H1 (cell line): Measurements from ENCODE around the gene OR6V1. TPM values are rescaled to one million over a fixed set of nuclear protein-coding genes. Genes with fewer than 3 reads are reported as not detected.

Experiments
- CTCF ChIA-PET: fragments of 300-600 bp; sonication (Branson Sonifier 250); formaldehyde crosslinking; loops from one replicate; lab custom pipeline; 2021; ENCODE audit not compliant: partially characterized antibody; lab: Charles Lee
- POLR2A ChIA-PET: fragments of 300-600 bp; sonication (Branson Sonifier 250); formaldehyde crosslinking; loops from one replicate; lab custom pipeline; 2021; ENCODE audit warnings: inconsistent platforms; ENCODE audit not compliant: partially characterized antibody; lab: Charles Lee
- DNase-seq, 2 experiments: peaks; one replicate each; pipeline versions ENCODE4 v3.0.0 to v3.0.0-alpha.2; 2010 to 2022; ENCODE audit warnings: low spot score in 2 of 2, low read depth in 1 of 2, mixed read lengths in 1 of 2
- FAIRE-seq: peaks from 2 replicates; lab custom pipeline; 2011; peaks lifted over from hg19 to GRCh38; lab: Jason Lieb, UNC
- H2AFZ ChIP-seq: 2 replicates; pipeline ENCODE4 v1.8.1; 2012; ENCODE audit warnings: low read length, inconsistent platforms
- H2AK5ac ChIP-seq: 2 replicates; pipeline ENCODE4 v1.6.1; 2013; ENCODE audit warnings: low read depth, low read length
- H2BK120ac ChIP-seq: replicated peaks from 2 replicates; pipeline ENCODE3; 2013; ENCODE audit warnings: low read depth, low read length, inconsistent platforms
- H2BK12ac ChIP-seq: 2 replicates; pipeline ENCODE4 v1.6.1; 2013; ENCODE audit warnings: low read depth, low read length
- H2BK15ac ChIP-seq: 2 replicates; pipeline ENCODE4 v1.6.1; 2013; ENCODE audit warnings: low read length
- H2BK20ac ChIP-seq: 2 replicates; pipeline ENCODE4 v1.6.1; 2013; ENCODE audit warnings: low read length
- H2BK5ac ChIP-seq: 2 replicates; pipeline ENCODE4 v1.6.1; 2013; ENCODE audit warnings: low read depth, low read length
- H3K14ac ChIP-seq: 2 replicates; pipeline ENCODE4 v1.6.1; 2013; ENCODE audit warnings: inconsistent platforms; ENCODE audit not compliant: insufficient read length
- H3K18ac ChIP-seq: 2 replicates; pipeline ENCODE4 v1.6.1; 2013; ENCODE audit warnings: low read length; ENCODE audit errors: extremely low read depth
- H3K23ac ChIP-seq: 2 replicates; pipeline ENCODE4 v1.6.1; 2013; ENCODE audit warnings: inconsistent platforms; ENCODE audit not compliant: insufficient read length
- H3K23me2 ChIP-seq: 2 replicates; pipeline ENCODE4 v1.6.1; 2013; ENCODE audit warnings: low read depth, low read length
- H3K27ac ChIP-seq: 2 replicates; pipeline ENCODE4 v1.6.1; 2011; ENCODE audit warnings: low read depth, low read length, inconsistent platforms
- H3K27me3 ChIP-seq, 4 experiments: replicated peaks in 1 of 4; 1 replicate in 1 of 4; 2 replicates in 3 of 4; pipeline versions ENCODE4 v1.6.1 to v1.8.1; 2011 to 2013; ENCODE audit warnings: low read length in 3 of 4, mild to moderate bottlenecking in 3 of 4, inconsistent platforms in 2 of 4, mixed read lengths in 2 of 4, moderate library complexity in 1 of 4; ENCODE audit not compliant: control insufficient read depth in 3 of 4, insufficient read depth in 3 of 4; ENCODE audit errors: extremely low read depth in 1 of 4
- H3K36me3 ChIP-seq, 4 experiments: 2 replicates each; pipeline versions ENCODE4 v1.6.1 to v1.8.1; 2011 to 2013; ENCODE audit warnings: mild to moderate bottlenecking in 4 of 4, low read length in 3 of 4, moderate library complexity in 2 of 4, control low read depth in 1 of 4, inconsistent platforms in 1 of 4; ENCODE audit not compliant: insufficient read depth in 4 of 4, control insufficient read depth in 2 of 4
- H3K4ac ChIP-seq: replicated peaks from 2 replicates; pipeline ENCODE3; 2013; ENCODE audit warnings: low read length, low read depth, mixed read lengths, inconsistent platforms; ENCODE audit not compliant: insufficient read length
- H3K4me1 ChIP-seq, 4 experiments: replicated peaks in 1 of 4; 1 replicate in 1 of 4; 2 replicates in 3 of 4; pipeline versions ENCODE4 v1.6.1 to v1.8.1; 2011 to 2013; ENCODE audit warnings: low read length in 3 of 4, inconsistent platforms in 2 of 4, mixed read lengths in 1 of 4; ENCODE audit not compliant: insufficient read depth in 4 of 4, control insufficient read depth in 3 of 4
- H3K4me2 ChIP-seq, 2 experiments: 2 replicates each; pipeline versions ENCODE4 v1.6.1 to v1.8.1; 2011 to 2013; ENCODE audit warnings: low read depth in 2 of 2, low read length in 2 of 2, control low read depth in 1 of 2, inconsistent platforms in 1 of 2, mild to moderate bottlenecking in 1 of 2; ENCODE audit not compliant: insufficient read depth in 1 of 2
- H3K4me3 ChIP-seq, 4 experiments: fragments of 200-600, 300-600 bp in 1 of 4; sonication (generic), shearing (Covaris generic), sonication (Bioruptor Twin) in 1 of 4; 2 replicates each; pipeline versions ENCODE4 v1.5.1 to v1.8.1; 2011 to 2016; ENCODE audit warnings: low read length in 4 of 4, low read depth in 3 of 4, control low read depth in 2 of 4, inconsistent platforms in 2 of 4, mild to moderate bottlenecking in 2 of 4, mixed read lengths in 1 of 4, moderate library complexity in 1 of 4; ENCODE audit not compliant: insufficient read depth in 2 of 4; ENCODE audit errors: extremely low read depth in 1 of 4
- H3K56ac ChIP-seq: replicated peaks from 2 replicates; pipeline ENCODE3; 2013; ENCODE audit warnings: low read depth, mild to moderate bottlenecking, mixed read lengths, low read length, inconsistent platforms; ENCODE audit not compliant: insufficient read length
- H3K79me1 ChIP-seq: 2 replicates; pipeline ENCODE4 v1.6.1; 2013; ENCODE audit warnings: low read depth, low read length, control low read depth
- H3K79me2 ChIP-seq, 2 experiments: 2 replicates each; pipeline versions ENCODE4 v1.6.1 to v1.8.1; 2012 to 2013; ENCODE audit warnings: low read length in 2 of 2, mild to moderate bottlenecking in 2 of 2, inconsistent platforms in 1 of 2; ENCODE audit not compliant: insufficient read depth in 2 of 2, control insufficient read depth in 1 of 2
- H3K9ac ChIP-seq, 4 experiments: replicated peaks in 1 of 4; 1 replicate in 1 of 4; 2 replicates in 3 of 4; pipeline versions ENCODE4 v1.6.1 to v1.8.1; 2011 to 2013; ENCODE audit warnings: low read depth in 3 of 4, low read length in 3 of 4, control low read depth in 2 of 4, mild to moderate bottlenecking in 2 of 4, moderate library complexity in 2 of 4, inconsistent platforms in 1 of 4; ENCODE audit errors: extremely low read depth in 1 of 4
- H3K9me3 ChIP-seq, 2 experiments: 2 replicates each; pipeline versions ENCODE4 v1.6.1 to v1.8.1; 2012 to 2013; ENCODE audit warnings: mild to moderate bottlenecking in 2 of 2, moderate library complexity in 2 of 2, control low read depth in 1 of 2, inconsistent platforms in 1 of 2, low read depth in 1 of 2, low read length in 1 of 2, mixed read lengths in 1 of 2; ENCODE audit not compliant: insufficient read depth in 2 of 2
- H4K20me1 ChIP-seq, 2 experiments: replicated peaks in 1 of 2; 2 replicates each; pipeline versions ENCODE3 to v1.8.1; 2011 to 2013; ENCODE audit warnings: inconsistent platforms in 2 of 2, low read length in 2 of 2, mild to moderate bottlenecking in 1 of 2; ENCODE audit not compliant: insufficient read depth in 2 of 2, control insufficient read depth in 1 of 2
- H4K5ac ChIP-seq: 2 replicates; pipeline ENCODE4 v1.6.1; 2013; ENCODE audit warnings: low read length, low read depth, mixed read lengths, inconsistent platforms; ENCODE audit not compliant: insufficient read length
- H4K8ac ChIP-seq: 2 replicates; pipeline ENCODE4 v1.8.0; 2013; ENCODE audit warnings: mild to moderate bottlenecking, moderate library complexity, low read length, inconsistent platforms; ENCODE audit not compliant: insufficient read depth; ENCODE audit errors: extremely low read depth
- H4K91ac ChIP-seq: replicated peaks from 2 replicates; pipeline ENCODE3; 2013; ENCODE audit warnings: low read length, mixed read lengths, inconsistent platforms; ENCODE audit not compliant: insufficient read length
- CTCF ChIP-seq, 3 experiments: IDR thresholded peaks; 1 replicate in 2 of 3; 2 replicates in 1 of 3; pipeline versions ENCODE4 v1.5.1 to v1.6.1; 2011; ENCODE audit warnings: low read length in 3 of 3, mild to moderate bottlenecking in 3 of 3, inconsistent platforms in 2 of 3, low read depth in 1 of 3, moderate library complexity in 1 of 3; ENCODE audit not compliant: insufficient read depth in 1 of 3; ENCODE audit errors: control extremely low read depth in 1 of 3
- RAD21 ChIP-seq, 2 experiments: IDR thresholded peaks in 1 of 2; conservative IDR thresholded peaks in 1 of 2; 2 replicates each; pipeline ENCODE4 v1.6.1; 2011; ENCODE audit warnings: low read depth in 2 of 2, low read length in 2 of 2, improper control_type of control experiment in 1 of 2, inconsistent platforms in 1 of 2, mild to moderate bottlenecking in 1 of 2, moderate library complexity in 1 of 2
- TBP ChIP-seq: IDR thresholded peaks from 2 replicates; pipeline ENCODE4 v1.6.1; 2011; ENCODE audit warnings: low read depth, low read length, improper control_type of control experiment
- YY1 ChIP-seq: IDR thresholded peaks from 2 replicates; pipeline ENCODE4 v1.6.1; 2011; ENCODE audit warnings: low read depth, mild to moderate bottlenecking, low read length
- WGBS, 2 experiments: shearing (Covaris generic) in 1 of 2; methylation state at CpG; one replicate each; pipeline versions ENCODE4 v1.1.6 to v1.1.7; 2013 to 2015; ENCODE audit warnings: low lambda C conversion rate in 2 of 2, mixed read lengths in 2 of 2, inconsistent platforms in 1 of 2, low coverage in 1 of 2, missing lambda C conversion rate in 1 of 2; ENCODE audit not compliant: insufficient replicate concordance in 2 of 2, insufficient coverage in 1 of 2, insufficient read length in 1 of 2; ENCODE audit errors: extremely low coverage in 1 of 2, missing lambda C conversion rate in 1 of 2; 5-methylcytosine and 5-hydroxymethylcytosine counted together
- polyA plus RNA-seq, 7 experiments: library from polyadenylated mRNA; depleted of rRNA in 3 of 7; stranded (reverse) in 5 of 7; unstranded in 2 of 7; fragments of >200 nt in 5 of 7; fragments of 200-250 nt in 2 of 7; gene quantifications; 1 replicate in 5 of 7; 2 replicates in 1 of 7; 4 replicates in 1 of 7; pipeline versions ENCODE4 v1.2.1 to v1.2.3, GENCODE V29; 2011 to 2013; ENCODE audit warnings: missing spikeins in 2 of 7, mixed read lengths in 2 of 7
- total RNA-seq: library from RNA; stranded (reverse); fragmentation: NEBNext Ultra II Directional; extraction: Animal tissue kit (Norgen Biotek cat#: 25700); gene quantifications from 2 replicates; pipeline ENCODE4 v1.2.1, GENCODE V29; 2021

The OR6V1 gene
- total and polyA plus RNA-seq, 2 of the 8 experiments (the other 6 are each of a cell fraction or from before 2014, with no cell fraction given) = not detected

DNA sequence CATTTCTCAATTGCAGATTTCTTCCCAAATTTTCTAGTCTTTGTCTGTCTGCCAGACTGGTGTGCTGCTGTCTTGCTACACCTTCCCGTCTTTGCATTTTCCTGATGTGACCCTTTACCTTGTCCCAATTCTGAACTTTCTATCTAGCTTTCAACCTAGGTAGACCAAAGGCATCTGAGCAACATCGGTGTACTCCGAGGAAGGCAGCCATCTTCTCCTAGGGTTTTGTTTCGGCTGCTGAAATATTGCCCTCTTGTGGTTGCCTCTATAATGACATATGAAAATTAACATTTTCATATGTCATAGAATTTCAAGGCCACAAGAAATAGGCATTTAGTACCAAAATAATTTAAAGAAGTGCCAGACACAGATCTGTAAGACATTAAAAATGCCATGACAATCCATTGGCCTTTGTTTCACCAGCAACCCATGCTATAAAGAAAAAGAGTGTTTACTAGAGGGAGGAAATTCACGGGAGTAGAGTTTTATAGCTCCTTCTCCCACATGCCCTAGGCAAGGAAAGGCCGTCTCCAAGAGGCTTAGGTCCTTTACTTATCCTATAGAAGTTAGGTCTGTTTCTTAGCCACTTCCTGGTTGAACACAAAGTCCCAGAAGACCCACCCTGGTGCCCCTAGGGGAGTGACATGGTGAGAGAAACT is 48.6 kb upstream of the OR6V1 start:
- H2AFZ ChIP-seq = peak overlapping the region; percentile 98
- H3K27me3 ChIP-seq = no peaks in the 10 kb centered on the region
- no peaks in the 10 kb centered on the region for H3K4me1 ChIP-seq
- no peak overlapping the region for H3K4me2 ChIP-seq
- no peak overlapping the region for H3K18ac ChIP-seq
- H3K56ac ChIP-seq = no peak overlapping the region
- no peak overlapping the region for H3K9ac ChIP-seq
- no peak overlapping the region for H2AK5ac ChIP-seq
- H4K8ac ChIP-seq = no peak overlapping the region
- no peaks in the 10 kb centered on the region for H4K20me1 ChIP-seq
- no peak overlapping the region for H3K14ac ChIP-seq
- no peak overlapping the region for H2BK15ac ChIP-seq
- H3K79me2 ChIP-seq = no peaks in the 10 kb centered on the region
- H3K79me1 ChIP-seq = no peaks in the 10 kb centered on the region
- ChIA-PET POLR2A (no interaction called here), CTCF (interaction anchor here (0.7 to 19.0 kb wide), 64 partner anchors 9 to 684 kb away, joined by 3 to 480 read pairs (median 5); partner anchors contain the start of genes EPHB6, OR9A2, TAS2R40 and TRPV5)
- no peak overlapping the region for H2BK20ac ChIP-seq
- FAIRE-seq (peak; percentile 91), DNase-seq (no peak)
- H3K23ac ChIP-seq = no peak overlapping the region
- TF ChIP-seq YY1 (peak; percentile 93), RAD21 (IDR thresholded peaks at IDR 0.05 in 1 of 2, conservative IDR thresholded peaks at IDR 0.05 in 1 of 2; ENCODE audit: low read depth in 2 of 2, low read length in 2 of 2) (peak; percentile 59 to 61), CTCF (IDR thresholded peaks at IDR 0.05; ENCODE audit: control extremely low read depth in 1 of 3, insufficient read depth in 1 of 3, low read depth in 1 of 3, low read length in 3 of 3) (peak in 2 of 3 experiments; percentile 58 to 61; a peak in 3 of 4 replicates), TBP (no peak)
- no peak overlapping the region for H4K5ac ChIP-seq
- H3K4me3 ChIP-seq = no peak overlapping the region
- WGBS, 2 experiments = 71% methylated on average over 6 of the region's 6 CpGs; no CpG with 5 or more reads in 1 of the 2 experiments
- H3K9me3 ChIP-seq = no peaks in the 10 kb centered on the region; a peak in 1 of 4 replicates
- no peak overlapping the region for H3K27ac ChIP-seq
- no peaks in the 10 kb centered on the region for H3K36me3 ChIP-seq
- H2BK12ac ChIP-seq = no peak overlapping the region
- H3K23me2 ChIP-seq = no peaks in the 10 kb centered on the region
- no peak overlapping the region for H2BK5ac ChIP-seq
- no peak overlapping the region for H4K91ac ChIP-seq
- no peak overlapping the region for H3K4ac ChIP-seq
- no peak overlapping the region for H2BK120ac ChIP-seq
